Neuron (in vitro differentiated cells): ENCODE data around the gene ABLIM1.
"Not testable (repeated sequence)": the region's sequence is repeated elsewhere in the genome, so short reads cannot be mapped to it uniquely, and the experiment has no call there.

Experiments
- H2AFZ ChIP-seq: one replicate; pipeline ENCODE4 v1.6.1; 2013; ENCODE audit warnings: low read depth, mild to moderate bottlenecking, inconsistent platforms, low read length, moderate library complexity
- H3K27me3 ChIP-seq: one replicate; pipeline ENCODE4 v1.6.1; 2013; ENCODE audit warnings: low read length; ENCODE audit not compliant: insufficient read depth
- H3K36me3 ChIP-seq: one replicate; pipeline ENCODE4 v1.6.1; 2013; ENCODE audit warnings: low read length; ENCODE audit not compliant: insufficient read depth
- H3K4me1 ChIP-seq: one replicate; pipeline ENCODE4 v1.6.1; 2013; ENCODE audit warnings: low read length; ENCODE audit not compliant: insufficient read depth
- H3K4me3 ChIP-seq: 2 replicates; pipeline ENCODE4 v1.5.1; 2013; ENCODE audit warnings: mild to moderate bottlenecking, low read length, moderate library complexity
- H3K9me3 ChIP-seq: one replicate; pipeline ENCODE4 v1.6.1; 2013; ENCODE audit warnings: low read length

The ABLIM1 gene

DNA sequence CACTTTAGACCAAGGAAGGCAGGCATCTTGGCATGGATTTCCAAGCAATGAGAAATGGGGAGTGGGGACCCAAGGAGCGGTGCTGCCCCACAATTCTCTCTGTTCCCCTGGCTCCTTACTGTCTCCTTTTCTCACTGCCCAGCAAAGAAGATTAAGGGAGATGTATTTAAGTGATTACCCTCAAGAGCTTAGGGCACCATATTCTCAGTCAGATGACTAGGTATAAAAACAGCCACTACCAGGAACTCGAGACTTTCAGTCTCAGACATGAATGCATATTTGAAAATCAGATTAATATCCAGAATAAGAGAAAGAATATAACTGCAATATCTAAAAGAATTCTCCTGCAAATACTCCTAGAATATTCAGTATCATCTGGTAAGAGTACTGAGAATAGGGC lies at the start of gene ABLIM1:
Gene ABLIM1 (minus strand): TSS at position 101 of the 400 bp plus-strand sequence. CDS start 75 bp downstream, at position 26.
- H3K4me3 ChIP-seq: no peak within 1 kb of the TSS
- no peaks in the 10 kb centered on the region for H3K27me3 ChIP-seq
- no peak within 1 kb of the TSS for H2AFZ ChIP-seq
- no peaks in the 10 kb centered on the region for H3K9me3 ChIP-seq
- no peaks in the 10 kb centered on the region for H3K36me3 ChIP-seq
- H3K4me1 ChIP-seq: no peaks in the 10 kb centered on the region

DNA sequence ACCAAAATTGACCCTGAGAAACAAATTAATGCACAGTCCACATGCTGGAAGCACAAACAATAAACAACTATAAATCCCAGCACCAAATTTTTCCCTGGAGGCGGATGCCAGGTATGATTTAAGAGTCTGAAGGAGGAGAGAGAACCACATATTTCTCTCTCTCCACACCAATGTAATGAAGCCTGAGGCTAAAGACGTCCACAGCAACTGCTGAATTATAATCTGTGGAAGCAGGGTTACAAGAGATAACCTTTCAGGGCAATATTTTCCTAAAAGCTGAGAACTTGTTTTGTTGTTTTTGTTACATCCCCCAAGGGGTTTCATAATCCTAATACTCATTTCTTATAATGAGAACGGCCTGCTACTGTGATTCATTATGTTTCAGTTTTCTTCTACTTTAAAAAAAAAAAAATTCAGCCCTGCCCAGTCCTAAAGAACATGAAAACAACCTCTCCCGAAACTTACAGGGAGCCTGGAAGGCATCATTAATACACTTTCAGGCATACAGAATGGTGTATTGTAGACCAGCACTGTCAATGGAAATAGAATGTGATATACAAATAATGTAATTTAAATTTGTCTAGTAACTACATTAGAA lies 48.5 kb upstream of the ABLIM1 start:
- Histone ChIP-seq H3K4me3 (no peak overlapping the region), H2AFZ (no peak overlapping the region), H3K9me3 (no peaks in the 10 kb centered on the region), H3K4me1 (peaks cover 5% of the 10 kb centered on the region), H3K36me3 (no peaks in the 10 kb centered on the region), H3K27me3 (no peaks in the 10 kb centered on the region)

GRCh38 chr10:114704679-114705078 lies 46.6 kb upstream of the ABLIM1 start:
- Histone ChIP-seq H3K4me3 (no peak overlapping the region), H3K4me1 (peaks cover 5% of the 10 kb centered on the region), H3K36me3 (no peaks in the 10 kb centered on the region), H3K9me3 (no peaks in the 10 kb centered on the region), H3K27me3 (no peaks in the 10 kb centered on the region), H2AFZ (no peak overlapping the region)

- H3K27me3 ChIP-seq: no peaks in the 10 kb centered on the region
- no peaks in the 10 kb centered on the region for H3K36me3 ChIP-seq
- peaks cover 5% of the 10 kb centered on the region for H3K4me1 ChIP-seq
- H3K4me3 ChIP-seq: no peak overlapping the region
- no peak overlapping the region for H2AFZ ChIP-seq
- no peaks in the 10 kb centered on the region for H3K9me3 ChIP-seq
These were observed 45.5 kb upstream of the ABLIM1 start for GRCh38 chr10:114703377-114704107.

DNA sequence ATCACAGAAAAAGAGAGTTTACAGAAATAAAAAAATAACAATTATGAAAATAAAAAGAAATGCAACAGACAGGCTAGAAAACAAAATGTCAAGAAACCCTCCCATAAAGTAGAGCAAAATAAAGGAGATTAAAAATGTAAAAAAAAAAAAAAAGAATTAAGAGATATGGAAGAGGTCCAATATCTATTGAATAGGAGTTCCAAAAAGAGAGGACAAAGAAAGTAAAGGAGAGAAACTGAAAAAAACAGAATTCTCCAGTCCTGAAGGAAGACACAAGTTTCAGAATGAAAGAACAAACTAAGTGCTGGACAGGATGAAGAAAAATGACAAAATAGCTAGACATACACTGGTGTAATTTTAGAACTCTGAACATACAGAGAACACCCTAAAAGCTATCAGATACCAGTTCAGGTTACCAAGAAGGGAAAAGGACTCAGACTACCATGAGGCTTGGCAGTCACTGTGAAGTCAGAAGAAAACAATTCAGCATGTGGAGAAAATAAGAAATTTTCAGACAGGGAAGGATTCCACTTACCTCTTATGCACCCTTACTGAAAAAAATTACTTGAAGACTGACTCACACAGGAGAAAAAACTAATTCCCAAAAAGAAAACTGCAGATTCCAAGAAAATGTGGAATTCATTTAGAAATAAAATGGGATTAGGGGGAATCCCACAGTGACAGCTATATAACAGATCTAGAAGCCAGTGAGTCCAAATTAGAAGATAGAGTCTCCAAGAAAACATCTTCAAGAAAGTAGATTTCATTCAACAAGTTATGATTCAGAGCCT lies 40.4 kb upstream of the ABLIM1 start:
- Histone ChIP-seq H2AFZ (no peak overlapping the region), H3K9me3 (peaks cover 4% of the 10 kb centered on the region), H3K4me1 (no peaks in the 10 kb centered on the region), H3K27me3 (no peaks in the 10 kb centered on the region), H3K4me3 (no peak overlapping the region), H3K36me3 (no peaks in the 10 kb centered on the region)

DNA sequence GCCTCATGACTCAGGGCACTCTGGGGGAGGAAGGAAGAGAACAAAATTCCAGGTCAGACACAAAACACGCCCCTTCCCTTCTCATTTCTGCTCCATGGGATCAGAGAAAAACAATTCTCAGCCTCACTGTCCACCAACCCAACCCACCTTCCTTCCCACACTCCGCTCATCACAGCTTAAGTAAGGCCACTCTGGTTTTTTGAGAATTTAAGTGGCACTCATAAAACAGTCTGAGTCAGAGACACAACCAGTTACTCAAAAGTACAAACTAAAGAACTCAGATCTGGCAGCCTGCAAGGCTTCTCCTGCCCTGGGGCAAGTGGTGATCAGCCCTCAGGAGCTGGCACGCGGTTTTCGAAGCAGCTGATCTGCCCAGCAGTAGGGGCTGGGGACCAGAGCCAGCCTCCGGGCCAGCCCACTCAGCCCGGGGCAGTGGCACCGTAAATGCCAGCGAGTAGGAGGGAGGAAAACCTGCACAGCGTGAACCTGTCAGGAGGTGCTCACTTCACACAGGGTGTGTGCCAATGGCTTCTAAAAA lies 39.1 kb upstream of the ABLIM1 start:
- H3K27me3 ChIP-seq: no peaks in the 10 kb centered on the region
- H3K4me3 ChIP-seq: no peak overlapping the region
- H3K36me3 ChIP-seq: no peaks in the 10 kb centered on the region
- peaks cover 4% of the 10 kb centered on the region for H3K9me3 ChIP-seq
- no peaks in the 10 kb centered on the region for H3K4me1 ChIP-seq
- H2AFZ ChIP-seq: no peak overlapping the region

GRCh38 chr10:114696301-114696700 lies 38.2 kb upstream of the ABLIM1 start:
- not testable (repeated sequence) for H2AFZ ChIP-seq, H3K4me3 ChIP-seq, H3K9me3 ChIP-seq, H3K36me3 ChIP-seq, H3K27me3 ChIP-seq, H3K4me1 ChIP-seq

DNA sequence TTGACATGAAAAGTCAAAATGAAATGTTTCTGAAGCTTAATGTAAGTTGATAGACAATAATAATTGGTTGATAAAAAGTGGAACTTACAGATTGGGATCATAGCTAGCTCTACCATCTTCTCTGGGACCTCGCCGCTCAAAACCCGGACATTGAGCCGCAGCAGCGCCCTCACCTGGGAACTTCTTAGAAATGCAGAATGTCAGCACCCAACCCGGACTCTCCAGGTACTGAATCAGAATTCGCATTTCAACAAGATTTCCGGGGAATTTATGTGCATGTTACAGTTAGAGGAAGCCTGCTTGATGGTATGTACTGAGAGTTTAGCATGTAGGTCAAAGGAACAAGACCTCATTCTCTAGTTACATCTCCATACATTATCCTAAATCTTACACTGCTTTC lies 36.7 kb upstream of the ABLIM1 start:
- peaks cover 4% of the 10 kb centered on the region for H3K9me3 ChIP-seq
- no peak overlapping the region for H2AFZ ChIP-seq
- no peak overlapping the region for H3K4me3 ChIP-seq
- H3K27me3 ChIP-seq: no peaks in the 10 kb centered on the region
- no peaks in the 10 kb centered on the region for H3K36me3 ChIP-seq
- H3K4me1 ChIP-seq: peaks cover 10% of the 10 kb centered on the region

- H3K27me3 ChIP-seq: no peaks in the 10 kb centered on the region
- H3K36me3 ChIP-seq: no peaks in the 10 kb centered on the region
- no peak overlapping the region for H2AFZ ChIP-seq
- no peak overlapping the region for H3K4me3 ChIP-seq
- peaks cover 10% of the 10 kb centered on the region for H3K4me1 ChIP-seq
- H3K9me3 ChIP-seq: peaks cover 4% of the 10 kb centered on the region
These were observed 36.0 kb upstream of the ABLIM1 start for GRCh38 chr10:114694062-114694461.

DNA sequence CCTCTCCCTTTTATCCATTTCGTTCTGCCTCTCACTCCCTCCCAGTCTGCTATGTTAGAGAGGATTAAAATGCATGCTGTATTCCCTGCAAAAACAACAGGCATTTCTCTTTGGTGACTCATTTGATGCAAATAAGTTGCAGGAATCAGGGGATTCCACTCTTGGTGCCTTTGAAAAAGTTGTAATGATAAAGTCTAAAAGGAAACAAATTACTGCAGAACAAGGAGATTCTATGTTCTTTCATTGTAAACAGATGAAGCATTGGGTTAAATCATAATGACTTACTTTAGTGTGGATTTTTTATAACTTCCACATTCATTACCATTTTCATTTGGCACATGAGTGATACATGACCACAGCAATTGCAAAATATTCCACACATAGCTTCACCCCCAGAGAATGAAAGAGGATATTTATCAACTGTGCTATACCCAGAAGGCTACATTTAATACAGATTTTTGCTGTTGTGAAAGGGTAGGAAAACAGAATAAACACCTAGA lies 33.4 kb upstream of the ABLIM1 start:
- Histone ChIP-seq H3K27me3 (no peaks in the 10 kb centered on the region), H3K9me3 (peaks cover 4% of the 10 kb centered on the region), H2AFZ (no peak overlapping the region), H3K36me3 (no peaks in the 10 kb centered on the region), H3K4me1 (peaks cover 10% of the 10 kb centered on the region), H3K4me3 (no peak overlapping the region)

GRCh38 chr10:114688786-114689185 lies 30.7 kb upstream of the ABLIM1 start:
- H3K36me3 ChIP-seq: no peaks in the 10 kb centered on the region
- H3K4me3 ChIP-seq: no peak overlapping the region
- H3K9me3 ChIP-seq: no peaks in the 10 kb centered on the region
- H3K27me3 ChIP-seq: no peaks in the 10 kb centered on the region
- peaks cover 28% of the 10 kb centered on the region for H3K4me1 ChIP-seq
- H2AFZ ChIP-seq: no peak overlapping the region

GRCh38 chr10:114687459-114687858 lies 29.4 kb upstream of the ABLIM1 start:
- H2AFZ ChIP-seq: no peak overlapping the region
- no peaks in the 10 kb centered on the region for H3K9me3 ChIP-seq
- H3K4me1 ChIP-seq: peaks cover 36% of the 10 kb centered on the region
- no peaks in the 10 kb centered on the region for H3K27me3 ChIP-seq
- no peak overlapping the region for H3K4me3 ChIP-seq
- no peaks in the 10 kb centered on the region for H3K36me3 ChIP-seq

GRCh38 chr10:114686013-114686412 lies 27.9 kb upstream of the ABLIM1 start:
- Histone ChIP-seq H3K27me3 (no peaks in the 10 kb centered on the region), H3K9me3 (no peaks in the 10 kb centered on the region), H3K4me3 (no peak overlapping the region), H2AFZ (no peak overlapping the region), H3K4me1 (peaks cover 34% of the 10 kb centered on the region), H3K36me3 (no peaks in the 10 kb centered on the region)
